Neural progenitor cell (in vitro differentiated cells): ENCODE results near the gene C9orf153. TPM values are rescaled to one million over a fixed set of nuclear protein-coding genes. Genes with fewer than 3 reads are reported as not detected.

ENCODE experiments used
- DNase-seq: peaks from one replicate; pipeline ENCODE4 v3.0.0-alpha.2; 2016; ENCODE audit warnings: low spot score
- H2AFZ ChIP-seq: fragments of 200-600 bp; sonication (generic); replicated peaks from 2 replicates; pipeline ENCODE4 v1.6.1; 2016; ENCODE audit warnings: antibody characterized with exemption
- H3F3A ChIP-seq: fragments of 200-600 bp; sonication (generic); 2 replicates; pipeline ENCODE4 v1.6.1; 2016; ENCODE audit warnings: antibody characterized with exemption, low read depth
- H3K27ac ChIP-seq: fragments of 200-600 bp; sonication (generic); 2 replicates; pipeline ENCODE4 v1.5.1; 2016; ENCODE audit warnings: mild to moderate bottlenecking
- H3K27me3 ChIP-seq: fragments of 200-600 bp; sonication (generic); 2 replicates; pipeline ENCODE4 v1.6.1; 2016; ENCODE audit warnings: mild to moderate bottlenecking, moderate library complexity
- H3K36me3 ChIP-seq: fragments of 200-600 bp; sonication (generic); 2 replicates; pipeline ENCODE4 v1.5.1; 2016
- H3K4me1 ChIP-seq: fragments of 200-600 bp; sonication (generic); 2 replicates; pipeline ENCODE4 v1.6.1; 2016; ENCODE audit warnings: mixed run types
- H3K4me2 ChIP-seq: fragments of 200-600 bp; sonication (generic); 2 replicates; pipeline ENCODE4 v1.6.1; 2016
- H3K4me3 ChIP-seq: fragments of 200-600 bp; sonication (generic); 2 replicates; pipeline ENCODE4 v1.5.1; 2016
- H3K79me2 ChIP-seq: fragments of 200-600 bp; sonication (generic); 2 replicates; pipeline ENCODE4 v1.6.1; 2016; ENCODE audit warnings: low read depth
- H3K9ac ChIP-seq: fragments of 200-600 bp; sonication (generic); 2 replicates; pipeline ENCODE4 v1.6.1; 2016
- H3K9me3 ChIP-seq: fragments of 200-600 bp; sonication (generic); 2 replicates; pipeline ENCODE4 v1.5.1; 2016; ENCODE audit warnings: low read depth
- H4K20me1 ChIP-seq: fragments of 200-600 bp; sonication (generic); 2 replicates; pipeline ENCODE4 v1.6.1; 2016; ENCODE audit warnings: low read depth
- H3K27ac Mint-ChIP-seq: 3 replicates; pipeline ENCODE4 v1.8.0; 2021; ENCODE audit warnings: mixed read lengths
- H3K27me3 Mint-ChIP-seq: 2 replicates; pipeline ENCODE4 v1.8.0; 2022; ENCODE audit warnings: low read depth, mild to moderate bottlenecking, inconsistent platforms, moderate library complexity, mixed read lengths; ENCODE audit not compliant: insufficient read depth
- H3K36me3 Mint-ChIP-seq: 3 replicates; pipeline ENCODE4 v1.8.0; 2021; ENCODE audit warnings: mixed read lengths
- H3K4me1 Mint-ChIP-seq: 3 replicates; pipeline ENCODE4 v1.8.0; 2021; ENCODE audit warnings: mixed read lengths
- H3K4me3 Mint-ChIP-seq: 3 replicates; pipeline ENCODE4 v1.8.0; 2021; ENCODE audit warnings: mild to moderate bottlenecking, moderate library complexity, mixed read lengths
- H3K9me3 Mint-ChIP-seq: 3 replicates; pipeline ENCODE4 v1.8.0; 2020; ENCODE audit warnings: mixed read lengths
- EZH2 ChIP-seq: fragments of 200-600 bp; sonication (generic); IDR thresholded peaks from 2 replicates; pipeline ENCODE4 v1.6.1; 2017; ENCODE audit warnings: antibody characterized with exemption, mild to moderate bottlenecking, moderate library complexity
- EZH2phosphoT487 ChIP-seq: fragments of 200-600 bp; sonication (generic); IDR thresholded peaks from 2 replicates; pipeline ENCODE4 v1.6.1; 2017; ENCODE audit warnings: antibody characterized with exemption
- total RNA-seq: library from RNA; depleted of rRNA; stranded (reverse); fragments of >200 nt; gene quantifications from 2 replicates; pipeline ENCODE4 v1.2.3, GENCODE V29; 2015; ENCODE audit warnings: low replicate concordance
- TF ChIP-seq, protein P1 (sequence below): fragments of 200-600 bp; sonication (generic); IDR thresholded peaks from 2 replicates; pipeline ENCODE4 v1.5.1; 2017; ENCODE audit warnings: antibody characterized with exemption, mild to moderate bottlenecking

Gene C9orf153
- total RNA-seq, 1 donor from 2014 or later = not detected

DNA sequence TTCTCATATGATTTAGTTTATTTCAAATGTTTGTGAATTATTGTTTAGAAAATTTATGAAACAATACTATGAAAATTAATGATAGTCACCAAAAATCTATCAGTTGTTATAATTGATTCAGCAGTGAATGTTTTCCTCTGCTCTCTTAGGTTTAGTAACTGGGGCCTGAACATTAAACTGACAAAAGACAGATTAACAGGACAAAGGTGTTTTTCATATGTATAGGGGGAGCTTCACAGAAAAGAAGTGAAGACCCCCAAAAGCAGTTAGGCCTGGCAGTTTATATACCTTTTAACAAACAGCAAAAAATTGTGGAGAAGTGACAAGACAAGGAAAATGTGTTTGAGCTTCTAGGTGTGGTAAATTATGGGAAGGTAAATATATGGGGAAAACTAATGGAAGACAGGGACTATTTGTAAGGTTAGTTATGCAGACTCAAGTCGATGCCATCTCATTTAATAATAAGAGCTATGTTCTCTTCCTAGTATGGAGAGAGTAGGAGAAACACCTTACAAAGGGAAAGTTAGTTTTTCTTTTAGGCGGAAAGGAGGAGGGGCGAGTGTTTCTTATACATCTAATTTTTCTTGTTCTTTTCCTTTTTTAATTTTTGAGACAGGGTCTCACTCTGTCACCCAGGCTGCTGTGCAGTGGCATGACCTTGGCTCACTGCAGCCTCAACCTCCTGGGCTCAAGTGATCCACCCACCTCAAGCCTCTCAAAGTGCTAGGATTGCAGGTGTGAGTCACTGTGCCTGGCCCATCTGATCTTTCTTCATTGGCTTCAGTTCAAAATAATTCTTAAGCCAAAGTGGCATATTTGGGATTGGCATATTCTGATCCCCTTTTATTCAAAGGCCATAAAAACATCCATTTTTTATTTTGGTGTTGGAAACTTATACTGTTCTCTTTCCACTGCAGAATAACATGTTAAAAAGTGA lies 77.8 kb downstream of the C9orf153 start:
- Histone ChIP-seq H3K9me3 (no peaks in the 10 kb centered on the region), H3K27ac (no peak overlapping the region), H2AFZ (no peak overlapping the region), H3K4me1 (no peaks in the 10 kb centered on the region), H3K4me2 (no peak overlapping the region), H3K27me3 (no peaks in the 10 kb centered on the region), H3K9ac (no peak overlapping the region), H3F3A (no peaks in the 10 kb centered on the region), H3K79me2 (no peaks in the 10 kb centered on the region), H3K36me3 (no peaks in the 10 kb centered on the region), H4K20me1 (no peaks in the 10 kb centered on the region), H3K4me3 (no peak overlapping the region)
- Mint-ChIP-seq H3K27me3 (peaks cover 2% of the 10 kb centered on the region), H3K9me3 (no peaks in the 10 kb centered on the region), H3K4me1 (peaks cover 22% of the 10 kb centered on the region), H3K36me3 (no peaks in the 10 kb centered on the region), H3K4me3 (no peak overlapping the region), H3K27ac (no peak overlapping the region)
- TF ChIP-seq EZH2 = no peak
- no peak for TF ChIP-seq EZH2phosphoT487
- TF ChIP-seq, protein P1, sequence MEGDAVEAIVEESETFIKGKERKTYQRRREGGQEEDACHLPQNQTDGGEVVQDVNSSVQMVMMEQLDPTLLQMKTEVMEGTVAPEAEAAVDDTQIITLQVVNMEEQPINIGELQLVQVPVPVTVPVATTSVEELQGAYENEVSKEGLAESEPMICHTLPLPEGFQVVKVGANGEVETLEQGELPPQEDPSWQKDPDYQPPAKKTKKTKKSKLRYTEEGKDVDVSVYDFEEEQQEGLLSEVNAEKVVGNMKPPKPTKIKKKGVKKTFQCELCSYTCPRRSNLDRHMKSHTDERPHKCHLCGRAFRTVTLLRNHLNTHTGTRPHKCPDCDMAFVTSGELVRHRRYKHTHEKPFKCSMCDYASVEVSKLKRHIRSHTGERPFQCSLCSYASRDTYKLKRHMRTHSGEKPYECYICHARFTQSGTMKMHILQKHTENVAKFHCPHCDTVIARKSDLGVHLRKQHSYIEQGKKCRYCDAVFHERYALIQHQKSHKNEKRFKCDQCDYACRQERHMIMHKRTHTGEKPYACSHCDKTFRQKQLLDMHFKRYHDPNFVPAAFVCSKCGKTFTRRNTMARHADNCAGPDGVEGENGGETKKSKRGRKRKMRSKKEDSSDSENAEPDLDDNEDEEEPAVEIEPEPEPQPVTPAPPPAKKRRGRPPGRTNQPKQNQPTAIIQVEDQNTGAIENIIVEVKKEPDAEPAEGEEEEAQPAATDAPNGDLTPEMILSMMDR = no peak
- no peak for DNase-seq

DNA sequence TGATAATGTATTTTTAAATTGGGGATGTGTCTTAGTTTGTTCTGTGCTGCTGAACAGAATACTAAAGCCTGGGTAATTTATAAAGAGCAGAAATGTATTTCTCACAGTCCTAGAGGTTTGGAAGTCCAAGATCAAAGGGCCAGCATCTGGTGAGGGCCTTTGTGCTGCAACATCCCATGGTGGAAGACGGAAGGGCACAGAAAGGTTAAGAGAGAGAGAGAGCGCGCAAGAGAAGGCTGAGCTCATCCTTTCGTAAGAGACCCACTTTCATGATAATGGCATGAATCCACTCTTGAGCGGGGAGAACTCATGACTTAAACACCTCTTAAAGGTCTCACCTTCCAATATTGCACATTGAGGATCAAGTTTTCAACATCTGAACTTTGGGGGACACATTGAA lies 81.0 kb downstream of the C9orf153 start:
- H3K9me3 ChIP-seq = no peaks in the 10 kb centered on the region
- no peaks in the 10 kb centered on the region for H3K27me3 Mint-ChIP-seq
- peaks cover 15% of the 10 kb centered on the region for H3K4me1 Mint-ChIP-seq
- no peak overlapping the region for H3K27ac Mint-ChIP-seq
- H3K9ac ChIP-seq = no peak overlapping the region
- no peak overlapping the region for H3K4me3 ChIP-seq
- no peaks in the 10 kb centered on the region for H3K36me3 ChIP-seq
- DNase-seq = no peak
- H3K9me3 Mint-ChIP-seq = no peaks in the 10 kb centered on the region
- TF ChIP-seq EZH2phosphoT487 (no peak), EZH2 (no peak)
- TF ChIP-seq, protein P1 = no peak
- no peaks in the 10 kb centered on the region for H3K27me3 ChIP-seq
- no peak overlapping the region for H3K4me2 ChIP-seq
- H2AFZ ChIP-seq = no peak overlapping the region
- H4K20me1 ChIP-seq = no peaks in the 10 kb centered on the region
- H3K36me3 Mint-ChIP-seq = no peaks in the 10 kb centered on the region
- no peak overlapping the region for H3K4me3 Mint-ChIP-seq
- H3K4me1 ChIP-seq = no peaks in the 10 kb centered on the region
- no peak overlapping the region for H3K27ac ChIP-seq
- H3K79me2 ChIP-seq = no peaks in the 10 kb centered on the region
- no peaks in the 10 kb centered on the region for H3F3A ChIP-seq

DNA sequence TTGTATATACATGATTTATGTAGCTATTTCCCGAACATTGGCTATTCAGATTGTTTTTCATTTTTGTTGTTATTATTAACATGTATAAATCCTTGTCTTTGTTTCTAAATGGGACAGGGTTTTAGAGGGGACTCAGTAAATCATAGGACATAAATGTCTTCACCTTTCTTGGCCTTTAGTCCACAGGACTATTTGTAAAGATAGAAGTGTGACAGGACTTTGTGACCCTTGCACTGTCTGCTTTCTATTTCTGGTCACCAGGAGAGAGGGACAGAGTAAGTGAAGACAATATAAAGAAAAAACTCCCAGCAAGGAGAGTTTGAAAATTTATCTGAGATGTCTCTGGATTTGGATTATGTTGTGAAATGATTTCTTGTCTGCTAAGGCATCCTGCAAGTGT lies 81.5 kb downstream of the C9orf153 start:
- Histone ChIP-seq H3K9ac (no peak overlapping the region), H2AFZ (no peak overlapping the region), H3F3A (no peaks in the 10 kb centered on the region), H3K36me3 (no peaks in the 10 kb centered on the region), H4K20me1 (no peaks in the 10 kb centered on the region), H3K27ac (no peak overlapping the region), H3K79me2 (no peaks in the 10 kb centered on the region), H3K9me3 (no peaks in the 10 kb centered on the region), H3K4me3 (no peak overlapping the region), H3K27me3 (no peaks in the 10 kb centered on the region), H3K4me1 (no peaks in the 10 kb centered on the region), H3K4me2 (no peak overlapping the region)
- no peaks in the 10 kb centered on the region for H3K36me3 Mint-ChIP-seq
- no peak for DNase-seq
- H3K9me3 Mint-ChIP-seq = no peaks in the 10 kb centered on the region
- TF ChIP-seq, protein P1 = no peak
- no peak for TF ChIP-seq EZH2
- TF ChIP-seq EZH2phosphoT487 = no peak
- no peak overlapping the region for H3K27ac Mint-ChIP-seq
- H3K4me3 Mint-ChIP-seq = no peak overlapping the region
- no peaks in the 10 kb centered on the region for H3K27me3 Mint-ChIP-seq
- peaks cover 15% of the 10 kb centered on the region for H3K4me1 Mint-ChIP-seq
